ES-I3 (cell line): ENCODE results near the gene RNF186.
"Not testable (repeated sequence)": the region's sequence is repeated elsewhere in the genome, so short reads cannot be mapped to it uniquely, and the experiment has no call there.

Experiments
- H3K36me3 ChIP-seq: 2 replicates; pipeline ENCODE4 v1.6.1; 2013; ENCODE audit warnings: mild to moderate bottlenecking, low read length, control low read depth, moderate library complexity; ENCODE audit not compliant: insufficient read depth
- H3K4me1 ChIP-seq: 2 replicates; pipeline ENCODE4 v1.6.1; 2013; ENCODE audit warnings: mild to moderate bottlenecking, control low read depth, low read length; ENCODE audit not compliant: insufficient read depth
- H3K9ac ChIP-seq: 2 replicates; pipeline ENCODE4 v1.6.1; 2013; ENCODE audit warnings: low read depth, mild to moderate bottlenecking, low read length, moderate library complexity
- H3K9me3 ChIP-seq: 2 replicates; pipeline ENCODE4 v1.6.1; 2013; ENCODE audit warnings: mild to moderate bottlenecking, low read length, moderate library complexity; ENCODE audit not compliant: control insufficient read depth, insufficient read depth

RNF186 gene

GRCh38 chr1:19793360-19794046, 21.6 kb downstream of the RNF186 start:
- no peaks in the 10 kb centered on the region for H3K4me1 ChIP-seq

GRCh38 chr1:19792237-19793002, 22.7 kb downstream of the RNF186 start:
- H3K9ac ChIP-seq: no peak overlapping the region
- H3K36me3 ChIP-seq: no peaks in the 10 kb centered on the region
- H3K4me1 ChIP-seq: no peaks in the 10 kb centered on the region
- no peaks in the 10 kb centered on the region for H3K9me3 ChIP-seq

More at GRCh38 chr1:19793360-19794046, 21.6 kb downstream of the RNF186 start:
- Histone ChIP-seq H3K36me3 (no peaks in the 10 kb centered on the region), H3K9me3 (no peaks in the 10 kb centered on the region), H3K9ac (no peak overlapping the region)

GRCh38 chr1:19790061-19790975, 24.8 kb downstream of the RNF186 start:
- H3K9me3 ChIP-seq, H3K4me1 ChIP-seq, H3K9ac ChIP-seq, H3K36me3 ChIP-seq: not testable (repeated sequence)

GRCh38 chr1:19786988-19787423, 28.1 kb downstream of the RNF186 start:
- H3K4me1 ChIP-seq: 0 out of 2 replicates have a peak, but pooled peaks cover 6% of the 10 kb centered on the region
- no peaks in the 10 kb centered on the region for H3K9me3 ChIP-seq
- H3K9ac ChIP-seq: no peak overlapping the region
- H3K36me3 ChIP-seq: no peaks in the 10 kb centered on the region

- Histone ChIP-seq H3K4me1 (0 out of 2 replicates have a peak, but pooled peaks cover 6% of the 10 kb centered on the region), H3K9ac (no peak overlapping the region), H3K36me3 (no peaks in the 10 kb centered on the region), H3K9me3 (no peaks in the 10 kb centered on the region)
These were observed 29.4 kb downstream of the RNF186 start for GRCh38 chr1:19785660-19786059.

- Histone ChIP-seq H3K9me3 (no peaks in the 10 kb centered on the region), H3K36me3 (no peaks in the 10 kb centered on the region), H3K4me1 (no peaks in the 10 kb centered on the region; the same call in 1 of the 2 replicates), H3K9ac (no peak overlapping the region)
These were observed 34.7 kb downstream of the RNF186 start for GRCh38 chr1:19780267-19780877.

- Histone ChIP-seq H3K9ac (no peak overlapping the region), H3K9me3 (no peaks in the 10 kb centered on the region), H3K4me1 (no peaks in the 10 kb centered on the region; the same call in 1 of the 2 replicates), H3K36me3 (no peaks in the 10 kb centered on the region)
These were observed 38.1 kb downstream of the RNF186 start for GRCh38 chr1:19776933-19777332.

GRCh38 chr1:19776287-19776686, 38.8 kb downstream of the RNF186 start:
- no peak overlapping the region for H3K9ac ChIP-seq

GRCh38 chr1:19775831-19776230, 39.3 kb downstream of the RNF186 start:
- H3K36me3 ChIP-seq: no peaks in the 10 kb centered on the region
- no peaks in the 10 kb centered on the region for H3K9me3 ChIP-seq
- no peak overlapping the region for H3K9ac ChIP-seq
- H3K4me1 ChIP-seq: no peaks in the 10 kb centered on the region; the same call in 1 of the 2 replicates

More at GRCh38 chr1:19776287-19776686, 38.8 kb downstream of the RNF186 start:
- Histone ChIP-seq H3K36me3 (no peaks in the 10 kb centered on the region), H3K4me1 (no peaks in the 10 kb centered on the region; the same call in 1 of the 2 replicates), H3K9me3 (no peaks in the 10 kb centered on the region)

GRCh38 chr1:19775317-19775716, 39.8 kb downstream of the RNF186 start:
- H3K36me3 ChIP-seq: no peaks in the 10 kb centered on the region
- no peak overlapping the region for H3K9ac ChIP-seq
- H3K9me3 ChIP-seq: no peaks in the 10 kb centered on the region
- no peaks in the 10 kb centered on the region; the same call in 1 of the 2 replicates for H3K4me1 ChIP-seq

GRCh38 chr1:19774180-19774785, 40.8 kb downstream of the RNF186 start:
- Histone ChIP-seq H3K36me3 (no peaks in the 10 kb centered on the region), H3K9me3 (no peaks in the 10 kb centered on the region), H3K4me1 (peaks cover 7% of the 10 kb centered on the region; the same call in 1 of the 2 replicates), H3K9ac (no peak overlapping the region)

GRCh38 chr1:19773485-19773884, 41.6 kb downstream of the RNF186 start:
- Histone ChIP-seq H3K4me1 (peaks cover 15% of the 10 kb centered on the region; the same call in 1 of the 2 replicates), H3K36me3 (no peaks in the 10 kb centered on the region), H3K9ac (no peak overlapping the region), H3K9me3 (no peaks in the 10 kb centered on the region)

GRCh38 chr1:19772053-19772452, 43.0 kb downstream of the RNF186 start:
- H3K9me3 ChIP-seq: no peaks in the 10 kb centered on the region
- peaks cover 20% of the 10 kb centered on the region; the same call in 1 of the 2 replicates for H3K4me1 ChIP-seq
- no peaks in the 10 kb centered on the region for H3K36me3 ChIP-seq
- no peak overlapping the region for H3K9ac ChIP-seq
